Astrocyte of the spinal cord (primary cell): ENCODE measurements around the gene FCHO1.

Experiments
- DNase-seq: peaks from one replicate; pipeline ENCODE4 v3.0.0; 2011; ENCODE audit warnings: low read depth, low spot score
- H3K4me3 ChIP-seq: 2 replicates; pipeline ENCODE4 v1.5.1; 2011; ENCODE audit warnings: low read depth, mild to moderate bottlenecking, low read length, moderate library complexity
- in situ Hi-C: cut with HindIII; loops from 2 replicates; pipeline ENCODE4 v1.10.0; 2017; ENCODE audit warnings: low sequenced_read_pairs
- TF ChIP-seq, protein P1 (sequence below): IDR thresholded peaks from 2 replicates; pipeline ENCODE4 v1.5.1; 2012; ENCODE audit warnings: low read depth, mild to moderate bottlenecking, low read length, inconsistent platforms

FCHO1 gene

GRCh38 chr19:17743874-17744580 is 7.2 kb upstream of the FCHO1 start:
- H3K4me3 ChIP-seq, result no peak overlapping the region
- in situ Hi-C loops, result no loop called here
- peak; percentile 29 for DNase-seq
- TF ChIP-seq, protein P1, sequence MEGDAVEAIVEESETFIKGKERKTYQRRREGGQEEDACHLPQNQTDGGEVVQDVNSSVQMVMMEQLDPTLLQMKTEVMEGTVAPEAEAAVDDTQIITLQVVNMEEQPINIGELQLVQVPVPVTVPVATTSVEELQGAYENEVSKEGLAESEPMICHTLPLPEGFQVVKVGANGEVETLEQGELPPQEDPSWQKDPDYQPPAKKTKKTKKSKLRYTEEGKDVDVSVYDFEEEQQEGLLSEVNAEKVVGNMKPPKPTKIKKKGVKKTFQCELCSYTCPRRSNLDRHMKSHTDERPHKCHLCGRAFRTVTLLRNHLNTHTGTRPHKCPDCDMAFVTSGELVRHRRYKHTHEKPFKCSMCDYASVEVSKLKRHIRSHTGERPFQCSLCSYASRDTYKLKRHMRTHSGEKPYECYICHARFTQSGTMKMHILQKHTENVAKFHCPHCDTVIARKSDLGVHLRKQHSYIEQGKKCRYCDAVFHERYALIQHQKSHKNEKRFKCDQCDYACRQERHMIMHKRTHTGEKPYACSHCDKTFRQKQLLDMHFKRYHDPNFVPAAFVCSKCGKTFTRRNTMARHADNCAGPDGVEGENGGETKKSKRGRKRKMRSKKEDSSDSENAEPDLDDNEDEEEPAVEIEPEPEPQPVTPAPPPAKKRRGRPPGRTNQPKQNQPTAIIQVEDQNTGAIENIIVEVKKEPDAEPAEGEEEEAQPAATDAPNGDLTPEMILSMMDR, result no peak

- DNase-seq, result peak; percentile 94
- TF ChIP-seq, protein P1, result no peak
- peak overlapping the region; percentile 27 for H3K4me3 ChIP-seq
- in situ Hi-C loops, result no loop called here
Measured at GRCh38 chr19:17747205-17748098, 3.8 kb upstream of the FCHO1 start.

DNA sequence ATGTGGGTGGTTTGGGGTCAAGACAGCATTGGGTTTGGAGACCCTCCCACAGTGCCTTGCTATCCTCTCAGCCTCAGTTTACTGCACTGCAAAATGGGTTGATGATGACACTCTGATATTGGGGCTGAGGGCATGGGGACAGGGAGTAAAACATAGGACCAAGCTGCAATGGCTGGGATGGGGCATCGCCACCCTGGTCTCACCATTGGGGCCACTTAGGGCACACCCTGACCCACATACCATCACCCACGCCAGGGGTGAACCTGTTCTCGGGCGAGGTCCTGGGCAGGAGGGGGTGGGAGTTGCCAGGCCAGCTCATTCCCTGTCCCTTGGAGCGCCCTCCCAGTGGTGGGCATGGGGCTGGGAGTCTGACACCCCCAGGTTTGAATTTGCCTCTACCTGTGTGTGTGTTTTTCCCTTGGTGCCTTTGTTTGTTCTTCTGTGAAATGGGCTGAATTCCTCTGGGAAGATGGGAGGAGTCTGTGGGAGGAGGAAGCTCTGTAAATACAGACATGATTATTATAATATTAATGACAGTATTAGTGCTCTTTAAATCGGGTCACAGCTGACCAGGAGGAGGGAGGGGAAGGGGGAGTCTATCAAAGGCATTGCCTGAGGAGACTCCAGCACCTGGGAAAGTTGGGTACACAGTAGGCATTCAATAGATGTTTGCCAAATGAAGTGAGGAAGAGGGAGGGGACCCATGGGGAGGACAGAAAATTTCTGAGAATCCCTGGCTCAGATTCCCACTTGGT is 2.2 kb upstream of the FCHO1 start:
- TF ChIP-seq, protein P1, result no peak
- no peak overlapping the region for H3K4me3 ChIP-seq
- no peak for DNase-seq
- in situ Hi-C loops, result no loop called here

GRCh38 chr19:17749912-17750317 is 1.4 kb upstream of the FCHO1 start:
- H3K4me3 ChIP-seq, result no peak overlapping the region
- TF ChIP-seq, protein P1, result no peak
- no peak for DNase-seq
- in situ Hi-C loops, result no loop called here

DNA sequence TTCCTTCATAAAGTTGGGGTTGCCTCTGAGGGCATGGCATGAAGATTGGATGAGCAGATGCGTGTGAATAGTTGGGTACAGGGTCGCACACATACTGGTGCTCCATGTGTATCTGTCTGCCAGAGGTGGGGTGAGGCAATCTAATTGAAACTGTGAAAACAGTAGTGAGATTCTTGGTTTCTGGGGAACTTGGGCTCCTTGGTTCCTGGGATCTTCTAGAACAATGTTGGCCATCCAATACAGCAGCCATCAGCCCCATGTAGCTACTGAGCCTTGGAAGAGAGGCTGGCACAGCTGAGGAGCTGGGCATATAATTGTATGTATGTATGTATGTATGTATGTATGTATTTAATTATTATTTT is 616 bp downstream of the FCHO1 start:
- no peak overlapping the region for H3K4me3 ChIP-seq
- TF ChIP-seq, protein P1, result no peak

GRCh38 chr19:17752865-17753639 is 1.8 kb downstream of the FCHO1 start:
- TF ChIP-seq, protein P1, result no peak
- in situ Hi-C loops, result no loop called here

More for the DNA sequence above, 616 bp downstream of the FCHO1 start:
- DNase-seq, result no peak
- in situ Hi-C loops, result no loop called here

More at GRCh38 chr19:17752865-17753639, 1.8 kb downstream of the FCHO1 start:
- H3K4me3 ChIP-seq, result no peak overlapping the region
- no peak for DNase-seq
